ENCODE data around the gene CAMSAP2. TPM values are rescaled to one million over a fixed set of nuclear protein-coding genes. Genes with fewer than 3 reads are reported as not detected.

The CAMSAP2 gene
- total and polyA plus RNA-seq, 3 donors from 2014 or later, result 16.0 to 34.7 (median 28.4) TPM

- WGBS, 2 donors, result 68 to 75% methylated on average over 1 of the region's 1 CpG
- Histone ChIP-seq H3K36me3 (ENCODE audit: low read depth, missing control alignments) (no peaks in the 10 kb centered on the region), H3K4me3 (no peak overlapping the region), H3K27ac (no peak overlapping the region), H3K4me1 (no peaks in the 10 kb centered on the region), H3K9me3 (no peaks in the 10 kb centered on the region), H3K27me3 (no peaks in the 10 kb centered on the region)
- intact Hi-C loops (cut with DNase I; ENCODE audit: low total_unique reads), result no loop called here
- no peak for TF ChIP-seq POLR2A (IDR thresholded peaks at IDR 0.05)
- TF ChIP-seq, protein P1, sequence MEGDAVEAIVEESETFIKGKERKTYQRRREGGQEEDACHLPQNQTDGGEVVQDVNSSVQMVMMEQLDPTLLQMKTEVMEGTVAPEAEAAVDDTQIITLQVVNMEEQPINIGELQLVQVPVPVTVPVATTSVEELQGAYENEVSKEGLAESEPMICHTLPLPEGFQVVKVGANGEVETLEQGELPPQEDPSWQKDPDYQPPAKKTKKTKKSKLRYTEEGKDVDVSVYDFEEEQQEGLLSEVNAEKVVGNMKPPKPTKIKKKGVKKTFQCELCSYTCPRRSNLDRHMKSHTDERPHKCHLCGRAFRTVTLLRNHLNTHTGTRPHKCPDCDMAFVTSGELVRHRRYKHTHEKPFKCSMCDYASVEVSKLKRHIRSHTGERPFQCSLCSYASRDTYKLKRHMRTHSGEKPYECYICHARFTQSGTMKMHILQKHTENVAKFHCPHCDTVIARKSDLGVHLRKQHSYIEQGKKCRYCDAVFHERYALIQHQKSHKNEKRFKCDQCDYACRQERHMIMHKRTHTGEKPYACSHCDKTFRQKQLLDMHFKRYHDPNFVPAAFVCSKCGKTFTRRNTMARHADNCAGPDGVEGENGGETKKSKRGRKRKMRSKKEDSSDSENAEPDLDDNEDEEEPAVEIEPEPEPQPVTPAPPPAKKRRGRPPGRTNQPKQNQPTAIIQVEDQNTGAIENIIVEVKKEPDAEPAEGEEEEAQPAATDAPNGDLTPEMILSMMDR (IDR thresholded peaks at IDR 0.05), result no peak
- DNase-seq, result no peak
These were observed 38.8 kb upstream of the CAMSAP2 start for GRCh38 chr1:200699871-200700270.

- Histone ChIP-seq H3K4me3 (no peak overlapping the region), H3K27ac (no peak overlapping the region), H3K4me1 (no peaks in the 10 kb centered on the region), H3K27me3 (no peaks in the 10 kb centered on the region), H3K9me3 (no peaks in the 10 kb centered on the region), H3K36me3 (ENCODE audit: low read depth, missing control alignments) (no peaks in the 10 kb centered on the region)
- TF ChIP-seq, protein P1 (IDR thresholded peaks at IDR 0.05), result no peak
- 76 to 83% methylated on average over 3 of the region's 3 CpGs for WGBS, 2 donors
- intact Hi-C loops (cut with DNase I; ENCODE audit: low total_unique reads), result no loop called here
- DNase-seq, result no peak
These were observed 33.6 kb upstream of the CAMSAP2 start for GRCh38 chr1:200704986-200705500.

DNA sequence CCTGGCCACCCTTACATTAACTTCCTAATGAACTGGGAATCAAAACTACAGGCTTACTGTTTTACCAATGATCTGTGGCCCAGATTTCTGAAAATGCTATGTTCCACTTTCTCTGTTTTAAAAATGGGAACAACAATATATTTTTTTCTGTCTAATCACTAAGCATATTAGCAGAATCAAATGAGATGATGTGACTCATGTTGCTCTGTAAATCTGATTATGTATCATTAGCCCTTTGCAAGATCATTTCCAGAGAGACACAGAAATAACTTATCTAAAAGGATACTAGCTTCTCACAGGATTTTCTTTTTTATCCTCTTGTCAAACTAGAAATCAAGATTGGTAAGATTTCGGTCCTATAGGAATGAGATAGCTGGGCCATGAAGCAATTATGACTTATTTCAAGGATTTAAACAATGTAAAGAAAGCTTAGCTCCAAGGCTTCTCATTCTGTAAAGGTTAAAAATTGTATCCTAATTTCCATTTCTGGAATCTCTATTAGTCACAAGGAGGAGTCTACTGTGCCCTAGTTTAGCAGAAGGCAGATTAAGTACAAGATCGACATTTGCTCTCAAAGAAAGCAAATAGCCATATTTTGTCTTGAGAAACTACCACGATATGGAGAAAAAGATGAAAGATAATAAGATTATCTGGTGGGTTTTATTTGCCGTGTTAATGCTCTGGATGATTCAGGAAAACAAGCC lies 32.4 kb upstream of the CAMSAP2 start:
- no peaks in the 10 kb centered on the region for H3K36me3 ChIP-seq (ENCODE audit: low read depth, missing control alignments)
- intact Hi-C loops (cut with DNase I; ENCODE audit: low total_unique reads), result no loop called here
- 83 to 84% methylated on average over 4 of the region's 4 CpGs for WGBS, 2 donors
- no peaks in the 10 kb centered on the region for H3K9me3 ChIP-seq
- no peaks in the 10 kb centered on the region for H3K27me3 ChIP-seq
- TF ChIP-seq, protein P1 (IDR thresholded peaks at IDR 0.05), result no peak
- TF ChIP-seq POLR2A (IDR thresholded peaks at IDR 0.05), result no peak
- no peaks in the 10 kb centered on the region for H3K4me1 ChIP-seq
- H3K27ac ChIP-seq, result no peak overlapping the region
- no peak for DNase-seq
- no peak overlapping the region for H3K4me3 ChIP-seq

DNA sequence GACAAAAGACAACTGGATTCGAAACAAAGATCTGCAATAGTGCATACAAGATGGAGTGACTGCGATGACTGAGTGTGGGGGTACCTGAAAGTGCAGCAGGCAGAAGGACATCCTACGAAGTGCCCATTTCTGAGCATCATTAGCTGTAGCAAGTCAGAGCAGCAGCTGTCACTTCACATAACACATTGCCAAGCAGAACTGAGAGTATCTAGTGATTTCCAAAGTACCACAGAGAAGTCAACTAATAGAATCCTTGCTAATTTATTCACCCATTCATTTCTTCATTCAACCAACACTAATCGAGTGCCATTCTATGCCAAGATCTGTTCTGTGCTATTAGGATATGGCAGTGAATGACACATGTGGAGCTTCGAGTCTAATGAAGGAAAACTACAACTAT lies 31.6 kb upstream of the CAMSAP2 start:
- intact Hi-C loops (cut with DNase I; ENCODE audit: low total_unique reads), result no loop called here
- DNase-seq, result no peak
- WGBS, 2 donors, result 83 to 95% methylated on average over 5 of the region's 5 CpGs

More for the DNA sequence above, 31.6 kb upstream of the CAMSAP2 start:
- TF ChIP-seq, protein P1 (IDR thresholded peaks at IDR 0.05), result no peak
- no peak for TF ChIP-seq POLR2A (IDR thresholded peaks at IDR 0.05)
- no peak overlapping the region for H3K27ac ChIP-seq
- H3K4me3 ChIP-seq, result no peak overlapping the region
- H3K9me3 ChIP-seq, result no peaks in the 10 kb centered on the region
- H3K4me1 ChIP-seq, result no peaks in the 10 kb centered on the region
- H3K36me3 ChIP-seq (ENCODE audit: low read depth, missing control alignments), result no peaks in the 10 kb centered on the region
- no peaks in the 10 kb centered on the region for H3K27me3 ChIP-seq
